Activated CD4-positive, CD25-positive, alpha-beta regulatory T cell treated with anti-CD3 and anti-CD28 coated beads, Interleukin-2, amount 50 U/mL, for 16 hours (primary cell): ENCODE results near the gene SPATA21.

Source experiments
- DNase-seq: peaks from one replicate; pipeline ENCODE4 v3.0.0-alpha.2; 2020; ENCODE audit warnings: low read depth, low spot score

SPATA21 gene

DNA sequence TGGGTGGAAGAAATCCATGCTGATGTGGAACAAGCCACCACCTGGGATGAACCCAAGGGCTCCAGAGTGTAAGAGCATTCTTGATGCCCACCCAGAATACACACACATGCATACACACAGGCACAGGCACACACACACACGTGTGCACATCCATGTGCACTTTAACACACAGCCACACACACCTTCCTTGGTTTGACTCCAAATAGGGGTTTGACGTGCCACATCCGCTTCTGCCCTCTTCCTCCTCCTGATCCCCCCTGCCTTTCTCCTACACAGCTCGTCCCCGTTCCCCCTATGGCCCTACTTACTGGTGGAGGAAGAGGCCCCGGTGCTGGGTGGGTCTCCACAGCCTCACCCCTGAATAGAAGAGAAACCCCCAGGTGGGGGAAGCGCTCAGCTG lies 16.0 kb downstream of the SPATA21 start:
- DNase-seq: no peak

GRCh38 chr1:16420424-16421118 lies 16.7 kb downstream of the SPATA21 start:
- DNase-seq: peak; percentile 21

GRCh38 chr1:16418823-16419425 lies 18.3 kb downstream of the SPATA21 start:
- no peak for DNase-seq

- DNase-seq: no peak
These were observed 24.0 kb downstream of the SPATA21 start for GRCh38 chr1:16413191-16413590.

DNA sequence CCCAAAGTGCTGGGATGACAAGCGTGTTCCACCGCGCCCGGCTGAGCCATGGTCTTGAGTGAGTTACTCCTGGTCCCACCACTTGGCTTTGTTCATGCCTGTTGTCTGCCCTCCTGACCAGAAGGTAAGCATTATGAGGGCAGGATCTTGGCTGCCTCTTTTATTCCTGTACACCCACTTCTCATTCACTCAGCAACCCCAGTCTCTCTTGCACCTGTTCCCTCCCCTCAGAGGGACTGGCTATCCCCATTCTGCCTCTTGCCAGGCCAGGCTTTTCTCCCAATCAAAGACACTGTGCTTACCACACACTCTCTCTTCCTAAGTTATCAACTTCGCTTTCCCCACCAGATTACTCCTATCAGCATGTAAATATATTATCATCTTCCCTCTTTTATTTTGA lies 26.4 kb downstream of the SPATA21 start:
- no peak for DNase-seq

GRCh38 chr1:16409536-16410152 lies 27.6 kb downstream of the SPATA21 start:
- DNase-seq: no peak

- no peak for DNase-seq
These were observed 30.4 kb downstream of the SPATA21 start for GRCh38 chr1:16406868-16407267.

- no peak for DNase-seq
These were observed 31.8 kb downstream of the SPATA21 start for GRCh38 chr1:16405441-16405840.

- no peak for DNase-seq
These were observed 34.5 kb downstream of the SPATA21 start for GRCh38 chr1:16402742-16403141.

- no peak for DNase-seq
These were observed 38.8 kb downstream of the SPATA21 start for GRCh38 chr1:16398371-16398953.

DNA sequence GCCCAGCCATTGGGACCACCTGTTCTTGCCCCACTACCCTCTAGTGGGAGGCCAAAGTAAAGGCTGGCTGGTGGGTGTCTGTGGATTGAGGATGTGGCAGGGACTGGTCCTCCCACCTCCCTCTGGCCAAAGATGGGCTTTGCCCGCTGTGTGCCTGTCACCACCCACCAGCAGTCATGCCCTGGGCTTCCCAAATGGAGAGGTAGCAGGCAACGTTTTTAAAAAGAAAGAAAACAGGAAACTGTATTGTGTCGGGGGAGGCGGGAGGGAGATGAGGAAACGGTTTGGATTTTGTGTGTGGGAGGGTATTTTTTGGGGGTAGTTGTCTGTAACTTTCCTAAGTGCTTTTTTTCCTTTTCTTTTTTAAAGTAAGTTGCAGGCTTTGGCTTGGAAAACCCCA lies 40.1 kb downstream of the SPATA21 start:
- no peak for DNase-seq

GRCh38 chr1:16396591-16396990 lies 40.6 kb downstream of the SPATA21 start:
- no peak for DNase-seq

- DNase-seq: no peak
These were observed 42.2 kb downstream of the SPATA21 start for GRCh38 chr1:16394977-16395376.

DNA sequence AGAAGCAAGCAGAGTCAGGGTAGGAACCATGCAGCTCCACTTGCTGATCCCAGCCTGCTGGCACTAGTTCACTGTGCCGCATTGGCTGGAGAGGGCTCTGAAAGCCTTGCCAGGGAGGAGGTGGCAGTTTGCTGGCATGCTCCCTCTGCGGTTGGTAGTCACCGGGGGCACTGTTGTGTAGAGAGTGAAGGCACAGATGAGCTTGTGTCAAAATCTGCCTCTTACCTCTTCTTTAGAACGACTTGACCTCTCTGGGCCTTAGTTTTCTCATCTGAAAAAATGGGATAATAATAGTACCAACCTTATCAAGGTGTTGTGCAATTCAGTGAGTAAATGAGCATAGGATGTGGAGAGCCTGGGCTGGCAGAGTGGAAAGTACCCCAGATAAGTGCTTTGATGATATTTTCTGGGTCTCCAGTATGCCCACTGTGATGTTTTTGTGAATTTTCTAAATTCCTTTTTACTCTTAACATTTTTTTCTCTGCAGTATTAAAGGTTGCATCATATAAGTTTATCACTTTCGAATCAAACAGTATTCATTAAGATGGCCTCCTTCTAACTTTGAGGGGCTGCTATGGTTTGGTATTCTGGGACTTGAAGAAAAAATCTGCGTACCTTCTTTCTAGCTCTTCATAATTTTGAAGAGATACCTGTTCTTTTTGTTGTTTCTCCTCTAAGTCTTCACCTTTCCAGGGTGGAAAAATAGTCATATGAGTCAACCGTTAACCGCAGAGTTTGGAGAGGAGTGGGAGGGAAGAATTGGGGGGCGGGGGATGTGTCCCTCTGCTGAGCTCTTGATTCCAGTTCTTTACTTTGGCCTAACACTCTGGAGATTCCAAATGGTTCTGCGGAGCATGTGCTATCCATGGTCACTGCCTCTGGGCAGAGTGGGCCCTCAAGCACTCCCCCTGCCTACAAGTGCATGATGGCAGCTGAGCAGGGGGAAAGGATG lies 43.4 kb downstream of the SPATA21 start:
- DNase-seq: no peak

DNA sequence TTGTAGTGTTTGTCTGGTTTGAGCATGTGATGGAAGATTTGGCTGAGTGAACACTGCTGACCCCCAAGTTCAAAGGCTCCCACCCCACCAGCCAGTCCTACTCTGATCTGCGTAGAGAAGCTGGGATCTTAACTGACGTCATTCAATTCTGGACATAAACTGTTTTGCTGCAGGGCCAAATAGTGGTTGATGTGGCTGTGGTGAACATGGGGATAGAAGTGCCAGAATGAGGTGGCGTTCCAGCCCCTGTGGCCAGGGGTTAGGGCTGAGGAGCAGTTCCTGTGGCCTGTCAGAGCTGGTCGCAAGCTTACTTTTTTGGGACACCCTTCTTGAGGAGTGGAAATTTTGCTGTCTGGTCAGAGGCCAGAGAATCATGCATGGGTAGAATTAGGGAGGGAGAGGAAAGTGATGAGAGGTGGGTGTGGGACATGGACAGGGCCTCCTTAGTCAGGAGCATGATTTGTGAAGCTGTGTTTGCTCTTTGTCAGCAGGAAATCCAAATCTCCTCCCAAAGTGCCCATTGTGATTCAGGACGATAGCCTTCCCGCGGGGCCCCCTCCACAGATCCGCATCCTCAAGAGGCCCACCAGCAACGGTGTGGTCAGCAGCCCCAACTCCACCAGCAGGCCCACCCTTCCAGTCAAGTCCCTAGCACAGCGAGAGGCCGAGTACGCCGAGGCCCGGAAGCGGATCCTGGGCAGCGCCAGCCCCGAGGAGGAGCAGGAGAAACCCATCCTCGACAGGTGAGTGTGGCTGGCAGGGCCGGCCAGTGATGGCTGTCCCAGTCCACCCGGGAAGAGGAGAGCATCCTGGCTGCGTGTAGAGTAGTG lies 44.3 kb downstream of the SPATA21 start:
- DNase-seq: no peak

GRCh38 chr1:16391411-16391810 lies 45.8 kb downstream of the SPATA21 start:
- DNase-seq: no peak

DNA sequence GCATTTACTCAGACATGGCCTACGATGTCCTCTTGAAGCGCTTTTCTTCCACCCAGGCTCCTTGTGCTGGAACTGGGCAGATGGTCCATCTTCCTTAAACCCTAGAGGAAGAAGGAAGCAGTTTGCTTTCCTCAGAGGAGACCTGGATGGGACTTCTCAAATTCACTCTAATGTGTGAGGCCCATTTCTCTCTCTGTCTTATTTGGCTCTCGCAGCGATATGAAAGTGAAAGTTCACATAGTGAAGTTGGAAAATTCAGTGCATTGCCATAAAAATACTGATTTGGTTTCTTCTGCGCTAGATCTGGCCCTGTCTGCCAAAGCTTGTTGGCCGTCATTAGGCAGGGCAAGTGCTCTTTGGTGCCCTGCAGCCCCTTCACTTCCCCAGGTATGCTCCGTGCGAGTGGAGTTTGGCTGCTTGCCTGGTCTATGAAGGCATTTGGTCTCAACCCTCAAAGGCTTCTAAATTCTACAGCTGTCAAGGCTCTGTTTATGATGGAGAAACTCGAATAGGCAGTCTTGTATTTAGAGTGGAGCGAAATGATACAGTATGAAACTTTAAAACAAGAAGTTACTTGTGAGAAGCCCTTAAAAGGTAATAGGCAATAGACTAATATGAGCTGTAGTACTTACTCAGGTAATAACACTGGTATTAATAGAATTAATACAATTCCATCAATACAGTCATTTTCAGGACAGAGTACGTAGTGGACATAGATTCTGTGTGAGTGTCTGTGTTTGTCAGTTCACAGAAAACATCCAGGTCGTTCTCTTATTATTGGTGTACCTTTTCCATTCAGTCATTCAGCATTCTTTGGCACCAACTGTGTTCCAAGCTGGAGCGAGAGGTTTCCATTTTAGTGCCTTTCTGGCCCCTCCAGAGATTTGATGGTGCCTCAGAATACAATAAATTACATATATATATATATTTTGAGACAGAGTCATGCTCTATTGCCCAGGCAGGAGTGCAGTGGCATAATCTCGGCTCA lies 49.7 kb downstream of the SPATA21 start:
- no peak for DNase-seq

DNA sequence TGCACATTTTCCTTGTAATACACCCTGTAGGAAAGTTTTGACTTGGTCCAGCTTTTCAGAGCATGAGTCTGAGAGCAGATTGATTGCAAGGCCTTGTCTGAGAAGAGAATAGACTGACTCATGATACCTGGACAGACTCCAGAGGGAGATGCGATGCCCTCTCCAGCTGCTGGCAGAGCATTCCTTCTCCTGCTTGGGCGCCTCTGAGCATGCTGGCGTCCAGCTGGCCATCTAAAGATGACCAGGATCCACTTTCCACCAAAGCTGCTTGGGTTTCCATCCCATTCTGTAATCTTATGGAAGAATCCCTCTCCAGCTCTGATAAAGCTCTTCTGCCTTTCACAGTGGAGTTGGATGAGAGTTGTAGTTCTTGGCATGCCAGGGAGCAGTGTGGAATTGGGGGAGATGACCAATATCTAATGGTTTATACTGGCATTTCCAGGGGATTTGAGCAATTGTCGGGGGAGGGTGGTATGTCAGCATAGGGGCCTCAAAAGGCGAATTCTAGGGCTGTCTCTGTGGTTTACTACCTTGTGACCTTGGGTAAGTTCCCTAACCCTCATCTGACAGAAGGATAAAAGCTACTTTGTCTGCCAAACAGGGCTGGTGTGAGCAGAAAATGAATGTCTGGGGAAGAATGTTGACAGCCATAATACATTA lies 50.6 kb downstream of the SPATA21 start:
- no peak for DNase-seq
